ENCODE results near the gene ANKMY2.
"Not testable (repeated sequence)": the region's sequence is repeated elsewhere in the genome, so short reads cannot be mapped to it uniquely, and the experiment has no call there.

ANKMY2 gene

DNA sequence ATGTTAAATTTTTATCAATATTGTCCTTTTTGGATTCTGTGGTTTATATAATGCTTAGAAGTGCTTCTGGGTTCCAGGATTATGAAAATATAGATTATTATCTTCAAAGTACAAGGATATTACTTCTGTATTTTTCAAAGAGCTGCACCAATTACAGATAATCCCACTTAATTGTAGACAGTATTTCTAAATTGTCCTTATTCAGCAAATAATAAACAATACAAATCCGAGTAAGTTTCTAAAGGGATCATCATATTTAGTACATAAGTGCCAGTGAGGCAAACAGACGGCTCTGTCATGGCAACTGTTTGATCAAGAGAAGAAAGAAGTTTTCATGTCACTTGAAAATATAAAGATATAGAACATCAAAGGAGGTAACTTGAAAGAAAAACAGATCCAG, 19.2 kb downstream of the ANKMY2 start:
- no peak for DNase-seq (ENCODE audit: low spot score)

DNA sequence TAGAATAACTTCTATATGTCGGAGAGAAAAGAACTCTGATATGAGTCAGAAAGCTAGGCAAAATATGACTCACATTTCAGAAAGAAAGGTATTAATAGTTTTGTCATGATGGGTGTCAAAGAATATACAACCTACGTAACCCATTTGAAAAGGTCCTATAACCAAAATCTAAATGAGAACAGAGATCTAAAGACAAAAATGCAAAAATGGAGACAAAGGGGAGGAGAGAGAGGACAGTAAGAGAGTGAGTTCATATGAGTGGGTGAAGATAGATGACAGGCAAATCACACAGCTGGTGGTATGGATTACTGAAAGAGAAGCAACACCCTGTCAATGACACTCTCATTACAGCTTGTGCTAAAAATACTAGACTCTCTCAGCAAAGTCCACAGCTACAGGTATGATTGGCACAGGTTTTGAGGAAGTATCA, 25.6 kb downstream of the ANKMY2 start:
- DNase-seq (ENCODE audit: low spot score) = no peak

DNA sequence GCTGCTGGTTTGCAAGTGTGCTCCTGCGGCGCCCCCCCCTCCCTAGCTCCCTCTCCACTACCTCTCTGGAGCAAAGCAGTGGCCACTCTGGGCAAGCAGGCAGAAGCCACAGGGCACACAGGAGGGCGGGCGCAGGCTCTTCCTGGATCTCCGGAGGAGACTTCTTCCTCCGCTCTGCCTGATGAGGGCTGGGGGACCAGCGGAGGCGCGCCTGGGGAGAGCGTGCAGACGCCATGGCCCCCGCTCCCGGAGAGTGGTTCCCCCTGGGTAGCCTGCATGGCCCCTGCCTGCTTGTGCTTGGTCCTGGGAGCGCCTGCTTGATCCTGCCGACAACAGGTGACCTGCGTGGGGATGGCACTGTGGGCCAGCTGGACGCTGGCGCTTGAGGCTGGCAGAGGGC, 29.0 kb downstream of the ANKMY2 start:
- no peak for DNase-seq (ENCODE audit: low spot score)

- no peak for DNase-seq (ENCODE audit: low spot score)
These were observed 29.4 kb downstream of the ANKMY2 start for GRCh38 chr7:16616122-16616521.

- DNase-seq (ENCODE audit: low spot score) = no peak
These were observed 30.3 kb downstream of the ANKMY2 start for GRCh38 chr7:16615228-16615627.

DNA sequence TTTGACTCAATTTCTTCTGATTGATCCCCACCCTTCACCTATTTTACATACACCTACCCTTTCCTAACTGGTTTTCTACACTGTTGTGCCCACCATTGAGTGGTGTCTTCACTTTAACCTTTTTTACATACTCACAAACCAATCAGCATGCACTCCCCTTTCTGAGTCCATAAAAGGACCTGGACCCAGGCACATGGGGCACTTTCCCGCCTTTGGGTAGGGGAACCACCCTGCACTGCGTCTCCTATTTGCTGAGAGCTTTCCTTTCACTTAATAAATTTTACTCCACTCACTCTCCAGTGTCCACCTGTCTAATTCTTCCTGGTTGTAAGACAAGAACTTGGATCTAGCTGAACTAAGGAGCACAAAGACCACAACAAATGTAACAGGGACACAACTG, 33.8 kb downstream of the ANKMY2 start:
- DNase-seq (ENCODE audit: low spot score) = no peak

- DNase-seq (ENCODE audit: low spot score) = no peak
These were observed 35.6 kb downstream of the ANKMY2 start for GRCh38 chr7:16609842-16610450.

DNA sequence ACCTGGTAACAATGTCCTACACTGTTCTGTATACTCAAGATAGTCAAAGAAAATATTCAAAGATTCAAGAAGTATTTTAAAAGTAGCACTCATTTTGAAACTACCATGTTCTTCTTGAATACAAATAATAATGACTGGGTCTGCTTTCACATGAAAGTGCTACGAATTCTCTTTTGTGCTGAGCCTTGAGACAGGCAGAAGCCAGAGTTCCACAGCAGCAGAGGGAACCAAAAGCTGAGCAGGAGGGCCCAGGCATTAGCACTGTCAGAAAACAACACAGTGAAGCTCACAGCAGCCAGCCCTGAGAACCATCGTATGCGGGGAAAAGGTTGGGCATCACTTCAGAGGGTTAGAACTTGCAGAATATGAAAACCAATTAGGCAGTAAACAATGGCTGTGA, 38.9 kb downstream of the ANKMY2 start:
- no peak for DNase-seq (ENCODE audit: low spot score)

- peak; percentile 56 for DNase-seq (ENCODE audit: low spot score)
These were observed 41.5 kb downstream of the ANKMY2 start for GRCh38 chr7:16604054-16604453.

DNA sequence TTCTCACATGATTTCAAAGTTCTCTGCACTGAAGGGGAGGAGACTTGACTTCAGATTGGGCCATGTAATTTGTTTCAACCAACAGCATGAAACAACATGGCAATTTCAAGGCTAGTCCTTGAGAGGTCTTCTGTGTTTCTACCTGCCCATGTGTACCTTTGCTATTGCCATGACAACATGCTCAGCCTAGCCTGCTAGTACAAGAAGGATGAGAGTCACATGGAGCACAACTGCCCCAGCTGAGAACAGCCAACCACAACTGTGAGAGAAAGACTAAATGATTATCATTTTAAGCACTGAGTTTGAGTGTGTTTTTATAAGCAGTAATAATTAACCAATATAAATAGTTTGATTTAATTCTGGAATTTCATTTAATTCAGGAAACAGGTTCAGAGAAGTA, 41.9 kb downstream of the ANKMY2 start:
- DNase-seq (ENCODE audit: low spot score) = no peak

- no peak for DNase-seq (ENCODE audit: low spot score)
These were observed 45.7 kb downstream of the ANKMY2 start for GRCh38 chr7:16599860-16600259.

DNA sequence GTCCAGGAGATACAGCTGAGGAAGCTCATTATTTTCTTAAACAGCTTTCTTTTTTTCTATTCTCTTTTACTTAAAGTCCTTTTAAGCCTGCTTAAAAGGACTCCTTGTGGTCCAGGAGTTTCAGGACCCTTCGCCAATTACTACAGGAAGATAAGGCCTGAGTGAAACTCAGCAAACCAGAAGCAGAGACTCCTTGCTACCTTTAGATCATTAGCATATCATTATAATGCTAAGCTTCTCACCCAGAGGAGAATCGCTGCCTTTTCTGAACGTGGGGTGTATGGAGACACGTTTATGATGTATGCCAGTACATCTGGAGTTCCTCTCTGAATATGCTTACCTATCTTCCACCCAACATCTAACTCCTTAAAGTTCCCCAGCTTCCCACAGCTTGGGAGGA, 47.5 kb downstream of the ANKMY2 start:
- DNase-seq (ENCODE audit: low spot score) = no peak

- not testable (repeated sequence) for DNase-seq (ENCODE audit: low spot score)
These were observed 50.0 kb downstream of the ANKMY2 start for GRCh38 chr7:16595596-16595995.

DNA sequence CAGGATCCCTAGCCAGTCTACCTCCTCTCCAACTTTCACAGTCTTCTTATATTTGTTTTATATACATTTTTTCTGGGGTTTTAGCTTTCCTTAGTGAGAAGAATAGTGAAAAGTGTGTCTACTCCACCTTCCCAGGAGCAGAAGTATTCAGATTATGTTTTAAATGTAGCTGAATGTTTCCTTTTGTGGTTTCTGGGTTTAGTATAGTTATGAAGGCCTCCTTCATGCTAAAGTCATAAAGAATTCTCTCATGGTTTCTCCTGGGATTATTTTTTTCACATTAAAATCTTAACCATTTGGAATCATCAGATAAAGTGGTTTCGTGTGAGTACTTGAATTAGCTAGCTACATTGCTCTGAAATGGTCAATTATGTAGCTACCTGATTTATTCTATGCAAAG, 50.9 kb downstream of the ANKMY2 start:
- no peak for DNase-seq (ENCODE audit: low spot score)

DNA sequence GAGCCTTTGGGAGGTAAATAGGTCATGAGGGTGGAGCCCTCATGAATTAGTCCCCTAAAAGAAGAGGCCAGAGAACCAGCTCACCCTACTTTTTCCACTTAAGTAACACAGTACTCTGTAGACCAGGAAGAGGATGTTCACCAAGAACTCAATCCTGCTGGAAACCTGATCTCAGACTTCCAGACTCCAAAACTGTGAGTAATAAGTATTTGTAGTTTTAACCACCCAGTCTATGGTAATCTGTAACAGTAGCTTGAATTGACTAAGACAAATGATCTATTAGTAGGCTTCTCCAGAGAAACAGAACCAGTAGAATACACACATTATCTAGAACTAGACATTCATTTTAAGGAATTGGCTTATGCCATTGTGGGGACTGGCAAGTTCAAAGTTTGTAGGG, 51.5 kb downstream of the ANKMY2 start:
- no peak for DNase-seq (ENCODE audit: low spot score)

- no peak for DNase-seq (ENCODE audit: low spot score)
These were observed 53.2 kb downstream of the ANKMY2 start for GRCh38 chr7:16592395-16592794.

GRCh38 chr7:16590424-16590823, 55.1 kb downstream of the ANKMY2 start:
- no peak for DNase-seq (ENCODE audit: low spot score)

GRCh38 chr7:16589881-16590280, 55.7 kb downstream of the ANKMY2 start:
- no peak for DNase-seq (ENCODE audit: low spot score)

- DNase-seq (ENCODE audit: low spot score) = no peak
These were observed 57.8 kb downstream of the ANKMY2 start for GRCh38 chr7:16587790-16588189.

- no peak for DNase-seq (ENCODE audit: low spot score)
These were observed 58.4 kb downstream of the ANKMY2 start for GRCh38 chr7:16587129-16587528.

- no peak for DNase-seq (ENCODE audit: low spot score)
These were observed 59.3 kb downstream of the ANKMY2 start for GRCh38 chr7:16586081-16586874.

GRCh38 chr7:16585540-16585939, 60.0 kb downstream of the ANKMY2 start:
- DNase-seq (ENCODE audit: low spot score) = no peak

DNA sequence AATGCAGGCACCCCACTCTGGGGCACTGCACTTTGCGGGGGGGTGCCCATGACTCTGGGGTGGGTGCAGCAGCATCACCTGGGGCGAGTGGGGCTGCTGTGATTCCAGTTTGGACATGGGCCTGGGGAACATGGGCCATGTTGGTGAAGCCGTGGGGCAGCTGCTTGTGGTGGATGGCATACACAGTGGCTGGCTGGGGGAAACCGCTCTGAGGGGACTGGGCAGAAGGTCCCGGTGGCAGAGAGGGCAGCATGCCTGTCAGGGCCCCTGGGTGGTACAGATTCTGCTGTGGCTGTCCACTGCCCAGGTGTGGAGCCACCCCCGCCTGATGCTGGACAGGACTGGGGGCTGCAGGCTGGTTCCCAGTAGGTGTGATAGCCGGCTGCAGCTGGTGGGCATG, 61.7 kb downstream of the ANKMY2 start:
- no peak for DNase-seq (ENCODE audit: low spot score)

DNA sequence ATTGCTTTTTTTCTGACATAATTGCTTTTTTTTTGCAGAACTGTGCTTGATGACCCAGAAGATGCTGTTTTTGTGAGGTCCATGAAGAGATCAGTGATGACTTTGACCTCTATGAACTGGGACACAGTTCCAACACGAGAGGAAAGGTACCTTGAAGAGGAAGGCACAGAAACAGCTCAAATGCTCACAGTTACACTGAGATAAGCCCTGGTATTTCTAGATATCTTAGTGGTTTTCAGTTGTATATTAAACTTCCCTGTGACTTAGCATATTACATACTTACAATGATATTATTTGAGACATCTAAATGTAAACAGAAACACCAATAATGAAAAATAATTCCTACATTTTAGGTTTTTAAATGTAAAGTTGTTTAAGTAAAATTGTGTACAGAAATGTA, 64.3 kb downstream of the ANKMY2 start:
- no peak for DNase-seq (ENCODE audit: low spot score)
